ENCODE measurements around the gene CS. TPM values are rescaled to one million over a fixed set of nuclear protein-coding genes. Genes with fewer than 3 reads are reported as not detected.

Gene CS
- total RNA-seq, 1 donor from 2014 or later = 174 TPM

DNA sequence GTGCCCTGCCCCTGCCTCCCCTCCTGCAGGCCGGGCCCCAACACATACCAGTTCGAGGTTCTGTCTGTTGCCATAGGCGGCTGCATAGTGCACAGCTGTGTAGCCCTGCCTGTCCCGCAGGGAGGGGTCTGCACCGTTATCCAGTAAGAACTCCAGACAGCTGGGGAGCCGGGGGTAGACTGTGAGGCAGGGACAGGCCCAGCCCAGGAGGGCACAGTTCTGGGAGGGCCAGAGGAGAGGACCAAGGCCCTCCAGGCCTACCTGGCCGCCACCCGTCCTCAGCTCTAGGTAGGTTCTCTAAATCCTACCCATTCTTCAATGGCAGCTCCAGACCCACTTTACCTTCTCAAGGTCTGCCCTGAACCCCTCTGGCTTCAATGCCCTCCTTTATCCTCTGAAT is 51.4 kb downstream of the CS start:
- Mint-ChIP-seq H3K9me3 (ENCODE audit: low read depth) (no peaks in the 10 kb centered on the region), H3K27ac (ENCODE audit: unreplicated experiment) (no peak overlapping the region), H3K4me3 (ENCODE audit: unreplicated experiment) (no peak overlapping the region), H3K36me3 (ENCODE audit: low read depth) (peaks cover 48% of the 10 kb centered on the region), H3K4me1 (ENCODE audit: low read depth) (peaks cover 2% of the 10 kb centered on the region), H3K27me3 (ENCODE audit: low read depth) (no peaks in the 10 kb centered on the region)
- no peak for DNase-seq (ENCODE audit: low spot score)
- TF ChIP-seq CTCF (IDR thresholded peaks at IDR 0.05) = no peak

GRCh38 chr12:56247923-56248322 is 52.2 kb downstream of the CS start:
- H3K36me3 Mint-ChIP-seq (ENCODE audit: low read depth) = peaks cover 44% of the 10 kb centered on the region
- H3K27me3 Mint-ChIP-seq (ENCODE audit: low read depth) = no peaks in the 10 kb centered on the region
- H3K27ac Mint-ChIP-seq (ENCODE audit: unreplicated experiment) = no peak overlapping the region
- no peak overlapping the region for H3K4me3 Mint-ChIP-seq (ENCODE audit: unreplicated experiment)
- no peak for TF ChIP-seq CTCF (IDR thresholded peaks at IDR 0.05)
- no peak for DNase-seq (ENCODE audit: low spot score)
- H3K9me3 Mint-ChIP-seq (ENCODE audit: low read depth) = no peaks in the 10 kb centered on the region
- H3K4me1 Mint-ChIP-seq (ENCODE audit: low read depth) = peaks cover 2% of the 10 kb centered on the region

GRCh38 chr12:56244494-56244893 is 55.6 kb downstream of the CS start:
- no peak for DNase-seq (ENCODE audit: low spot score)
- H3K27ac Mint-ChIP-seq (ENCODE audit: unreplicated experiment) = no peak overlapping the region
- no peaks in the 10 kb centered on the region for H3K27me3 Mint-ChIP-seq (ENCODE audit: low read depth)
- H3K4me1 Mint-ChIP-seq (ENCODE audit: low read depth) = peaks cover 2% of the 10 kb centered on the region
- no peaks in the 10 kb centered on the region for H3K9me3 Mint-ChIP-seq (ENCODE audit: low read depth)
- H3K36me3 Mint-ChIP-seq (ENCODE audit: low read depth) = peaks cover 46% of the 10 kb centered on the region
- TF ChIP-seq CTCF (IDR thresholded peaks at IDR 0.05) = no peak
- no peak overlapping the region for H3K4me3 Mint-ChIP-seq (ENCODE audit: unreplicated experiment)

GRCh38 chr12:56243731-56244181 is 56.4 kb downstream of the CS start:
- Mint-ChIP-seq H3K36me3 (ENCODE audit: low read depth) (peaks cover 43% of the 10 kb centered on the region), H3K9me3 (ENCODE audit: low read depth) (no peaks in the 10 kb centered on the region), H3K4me1 (ENCODE audit: low read depth) (peaks cover 2% of the 10 kb centered on the region), H3K4me3 (ENCODE audit: unreplicated experiment) (no peak overlapping the region), H3K27ac (ENCODE audit: unreplicated experiment) (no peak overlapping the region), H3K27me3 (ENCODE audit: low read depth) (no peaks in the 10 kb centered on the region)
- TF ChIP-seq CTCF (IDR thresholded peaks at IDR 0.05) = no peak
- DNase-seq (ENCODE audit: low spot score) = no peak

- no peaks in the 10 kb centered on the region for H3K9me3 Mint-ChIP-seq (ENCODE audit: low read depth)
- no peak overlapping the region for H3K4me3 Mint-ChIP-seq (ENCODE audit: unreplicated experiment)
- DNase-seq (ENCODE audit: low spot score) = no peak
- TF ChIP-seq CTCF (IDR thresholded peaks at IDR 0.05) = no peak
- peaks cover 43% of the 10 kb centered on the region for H3K36me3 Mint-ChIP-seq (ENCODE audit: low read depth)
- H3K27ac Mint-ChIP-seq (ENCODE audit: unreplicated experiment) = no peak overlapping the region
- H3K4me1 Mint-ChIP-seq (ENCODE audit: low read depth) = peaks cover 2% of the 10 kb centered on the region
- no peaks in the 10 kb centered on the region for H3K27me3 Mint-ChIP-seq (ENCODE audit: low read depth)
These were observed 57.1 kb downstream of the CS start for GRCh38 chr12:56242986-56243385.
